OCI-LY1 (cell line): ENCODE data around the gene WDR70.

Source experiments
- H2AFZ ChIP-seq: fragments of 200-600 bp; sonication (generic), shearing (Covaris generic); 2 replicates; pipeline ENCODE4 v1.6.0; 2014; ENCODE audit warnings: antibody characterized with exemption, mild to moderate bottlenecking, low read length
- H3F3A ChIP-seq: fragments of 200-600 bp; sonication (generic), shearing (Covaris generic); 2 replicates; pipeline ENCODE4 v1.6.0; 2014; ENCODE audit warnings: mild to moderate bottlenecking, antibody characterized with exemption, low read length, moderate library complexity; ENCODE audit not compliant: insufficient read depth
- H3K27ac ChIP-seq: fragments of 200-600 bp; sonication (generic); 2 replicates; pipeline ENCODE4 v1.5.1; 2014; ENCODE audit warnings: low read length, mixed run types, mild to moderate bottlenecking, low read depth; ENCODE audit not compliant: poor library complexity, severe bottlenecking
- H3K27me3 ChIP-seq: fragments of 200-600 bp; sonication (generic); 2 replicates; pipeline ENCODE4 v1.6.0; 2014; ENCODE audit warnings: antibody characterized with exemption, mild to moderate bottlenecking, low read length, moderate library complexity; ENCODE audit not compliant: insufficient read depth
- H3K36me3 ChIP-seq: fragments of 200-600 bp; sonication (generic); 2 replicates; pipeline ENCODE4 v1.6.1; 2014; ENCODE audit warnings: mild to moderate bottlenecking, antibody characterized with exemption, low read length, moderate library complexity, mixed read lengths; ENCODE audit not compliant: insufficient read depth
- H3K4me1 ChIP-seq: fragments of 200-600 bp; sonication (generic); 2 replicates; pipeline ENCODE4 v1.5.1; 2014; ENCODE audit warnings: mild to moderate bottlenecking, low read length, moderate library complexity; ENCODE audit not compliant: insufficient read depth, severe bottlenecking
- H3K4me2 ChIP-seq: fragments of 200-600 bp; sonication (generic), shearing (Covaris generic); 2 replicates; pipeline ENCODE4 v1.6.1; 2014; ENCODE audit warnings: low read length
- H3K4me3 ChIP-seq: fragments of 200-600 bp; sonication (generic); 2 replicates; pipeline ENCODE4 v1.5.1; 2014; ENCODE audit warnings: low read length, low read depth, mild to moderate bottlenecking, mixed read lengths; ENCODE audit not compliant: poor library complexity, severe bottlenecking
- H3K79me2 ChIP-seq: fragments of 200-600 bp; shearing (Covaris generic); 2 replicates; pipeline ENCODE4 v1.6.1; 2016; ENCODE audit warnings: mixed run types, low read length, mixed read lengths; ENCODE audit not compliant: insufficient read depth
- H3K9ac ChIP-seq: fragments of 200-600 bp; sonication (generic), shearing (Covaris generic); 2 replicates; pipeline ENCODE4 v1.6.1; 2014; ENCODE audit warnings: mild to moderate bottlenecking, low read length, mixed read lengths
- H3K9me2 ChIP-seq: fragments of 200-600 bp; sonication (generic), shearing (Covaris generic); 2 replicates; pipeline ENCODE4 v1.6.1; 2014; ENCODE audit warnings: low read depth, mild to moderate bottlenecking, low read length, mixed read lengths
- H3K9me3 ChIP-seq: fragments of 200-600 bp; shearing (Covaris generic); 2 replicates; pipeline ENCODE4 v1.6.1; 2014; ENCODE audit warnings: low read length, mixed read lengths
- H4K20me1 ChIP-seq: fragments of 200-600 bp; sonication (generic), shearing (Covaris generic); 2 replicates; pipeline ENCODE4 v1.6.0; 2016; ENCODE audit warnings: mild to moderate bottlenecking, low read length; ENCODE audit not compliant: insufficient read depth
- CTCF ChIP-seq: fragments of 200-600 bp; sonication (generic), shearing (Covaris generic); IDR thresholded peaks from 2 replicates; pipeline ENCODE4 v1.5.1; 2017; ENCODE audit warnings: mild to moderate bottlenecking, antibody characterized with exemption, low read length, moderate library complexity, mixed read lengths
- EZH2 ChIP-seq: fragments of 200-600 bp; sonication (generic), shearing (Covaris generic); IDR thresholded peaks from 2 replicates; pipeline ENCODE4 v1.8.0; 2017; ENCODE audit warnings: borderline replicate concordance, mixed run types, mild to moderate bottlenecking, antibody characterized with exemption, low read length, moderate library complexity, mixed read lengths

WDR70 gene

GRCh38 chr5:37557734-37558293 is 178.7 kb downstream of the WDR70 start:
- no peak overlapping the region for H3K9ac ChIP-seq
- no peak overlapping the region for H3K4me3 ChIP-seq
- H3K27ac ChIP-seq = no peak overlapping the region
- H3F3A ChIP-seq = no peaks in the 10 kb centered on the region
- no peaks in the 10 kb centered on the region for H3K4me1 ChIP-seq
- no peak overlapping the region for H3K4me2 ChIP-seq
- H3K79me2 ChIP-seq = no peaks in the 10 kb centered on the region
- H3K27me3 ChIP-seq = no peaks in the 10 kb centered on the region
- 0 out of 2 replicates have a peak, but pooled peaks cover 3% of the 10 kb centered on the region for H3K9me3 ChIP-seq
- no peaks in the 10 kb centered on the region for H3K9me2 ChIP-seq
- no peaks in the 10 kb centered on the region for H4K20me1 ChIP-seq
- H3K36me3 ChIP-seq = no peaks in the 10 kb centered on the region
- no peak for TF ChIP-seq CTCF
- TF ChIP-seq EZH2 = no peak
- H2AFZ ChIP-seq = no peak overlapping the region

GRCh38 chr5:37565062-37565670 is 186.0 kb downstream of the WDR70 start:
- Histone ChIP-seq H3K9me2 (no peaks in the 10 kb centered on the region), H3K27me3 (no peaks in the 10 kb centered on the region), H3K4me1 (no peaks in the 10 kb centered on the region), H3K4me2 (no peak overlapping the region), H3F3A (no peaks in the 10 kb centered on the region), H3K4me3 (no peak overlapping the region), H2AFZ (no peak overlapping the region), H3K9me3 (no peaks in the 10 kb centered on the region), H3K27ac (no peak overlapping the region), H3K79me2 (no peaks in the 10 kb centered on the region), H3K9ac (no peak overlapping the region), H3K36me3 (no peaks in the 10 kb centered on the region), H4K20me1 (no peaks in the 10 kb centered on the region)
- TF ChIP-seq CTCF (no peak), EZH2 (no peak)

DNA sequence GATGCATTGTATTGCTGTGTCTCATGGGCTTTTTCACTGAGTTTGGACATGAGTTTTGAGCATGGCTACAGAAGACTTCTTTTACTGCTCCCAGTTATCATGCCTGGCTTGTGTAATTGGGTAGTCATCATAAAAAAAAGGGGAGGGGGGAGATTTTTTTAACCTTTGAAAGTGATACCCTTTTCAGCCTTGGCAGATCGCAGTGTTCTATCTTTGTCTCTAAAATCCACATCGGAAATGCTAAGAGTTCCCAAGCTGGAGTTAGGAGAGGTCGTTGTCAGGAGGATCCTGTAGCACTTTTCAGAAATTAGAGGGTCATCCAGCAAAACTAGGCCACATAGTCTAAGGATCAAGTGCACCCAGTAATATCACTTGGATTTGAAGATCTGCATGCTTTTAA is 188.4 kb downstream of the WDR70 start:
- no peaks in the 10 kb centered on the region for H3K79me2 ChIP-seq
- H3K27me3 ChIP-seq = no peaks in the 10 kb centered on the region
- no peaks in the 10 kb centered on the region for H3F3A ChIP-seq
- no peaks in the 10 kb centered on the region for H3K4me1 ChIP-seq
- H3K9me2 ChIP-seq = no peaks in the 10 kb centered on the region
- no peaks in the 10 kb centered on the region for H4K20me1 ChIP-seq
- no peak overlapping the region for H2AFZ ChIP-seq
- H3K27ac ChIP-seq = no peak overlapping the region
- H3K36me3 ChIP-seq = no peaks in the 10 kb centered on the region
- no peak for TF ChIP-seq CTCF
- TF ChIP-seq EZH2 = no peak
- no peaks in the 10 kb centered on the region for H3K9me3 ChIP-seq
- no peak overlapping the region for H3K4me2 ChIP-seq
- H3K4me3 ChIP-seq = no peak overlapping the region
- no peak overlapping the region for H3K9ac ChIP-seq
